Muscle layer of colon (tissue), 2 donors: Measurements from ENCODE around the gene NUP93.
A peak's percentile ranks its signal among the peaks of the same experiment; 100 is the strongest.

Experiments used
- H3K27ac ChIP-seq: one replicate; pipeline ENCODE4 v1.7.0; 2013; ENCODE audit warnings: low read depth, mild to moderate bottlenecking, low read length, moderate library complexity
- H3K27me3 ChIP-seq, 2 donors: one replicate each; pipeline ENCODE4 v1.7.0; 2013; ENCODE audit warnings: low read length in 2 of 2, mild to moderate bottlenecking in 2 of 2; ENCODE audit not compliant: insufficient read depth in 2 of 2, control insufficient read depth in 1 of 2
- H3K36me3 ChIP-seq: one replicate; pipeline ENCODE4 v1.7.0; 2013; ENCODE audit warnings: mild to moderate bottlenecking, low read length; ENCODE audit not compliant: insufficient read depth
- H3K4me1 ChIP-seq: one replicate; pipeline ENCODE4 v1.7.0; 2013; ENCODE audit warnings: mild to moderate bottlenecking, low read length; ENCODE audit not compliant: insufficient read depth
- H3K4me3 ChIP-seq, 2 donors: one replicate each; pipeline ENCODE4 v1.7.0; 2013; ENCODE audit warnings: low read length in 2 of 2, low read depth in 1 of 2, mild to moderate bottlenecking in 1 of 2, moderate library complexity in 1 of 2
- H3K9ac ChIP-seq: one replicate; pipeline ENCODE4 v1.7.0; 2013; ENCODE audit warnings: low read length
- H3K9me3 ChIP-seq: one replicate; pipeline ENCODE4 v1.7.0; 2013; ENCODE audit warnings: mild to moderate bottlenecking, low read length
- donor health status: abdominal sarcoma.
- donor health status: Adenocarcinoma of cecum.

The NUP93 gene

GRCh38 chr16:56856876-56857447 is 127.0 kb downstream of the NUP93 start:
- no peaks in the 10 kb centered on the region for H3K9me3 ChIP-seq
- no peak overlapping the region for H3K27ac ChIP-seq
- no peaks in the 10 kb centered on the region for H3K36me3 ChIP-seq
- H3K4me3 ChIP-seq, result no peak overlapping the region
- H3K27me3 ChIP-seq, result no peaks in the 10 kb centered on the region
- no peaks in the 10 kb centered on the region for H3K4me1 ChIP-seq
- H3K9ac ChIP-seq, result no peak overlapping the region

GRCh38 chr16:56858374-56858773 is 128.4 kb downstream of the NUP93 start:
- Histone ChIP-seq H3K4me1 (no peaks in the 10 kb centered on the region), H3K4me3 (no peak overlapping the region), H3K9ac (no peak overlapping the region), H3K27me3 (no peaks in the 10 kb centered on the region), H3K36me3 (no peaks in the 10 kb centered on the region), H3K27ac (no peak overlapping the region), H3K9me3 (no peaks in the 10 kb centered on the region)

- H3K36me3 ChIP-seq, result no peaks in the 10 kb centered on the region
- H3K4me3 ChIP-seq, result no peak overlapping the region
- no peaks in the 10 kb centered on the region for H3K27me3 ChIP-seq
- no peak overlapping the region for H3K9ac ChIP-seq
- H3K9me3 ChIP-seq, result no peaks in the 10 kb centered on the region
- H3K27ac ChIP-seq, result no peak overlapping the region
- H3K4me1 ChIP-seq, result no peaks in the 10 kb centered on the region
Measured at GRCh38 chr16:56859636-56860035, 129.7 kb downstream of the NUP93 start.

- Histone ChIP-seq H3K36me3 (no peaks in the 10 kb centered on the region), H3K27ac (no peak overlapping the region), H3K4me1 (no peaks in the 10 kb centered on the region), H3K4me3 (no peak overlapping the region), H3K27me3 (no peaks in the 10 kb centered on the region), H3K9me3 (no peaks in the 10 kb centered on the region), H3K9ac (no peak overlapping the region)
Measured at GRCh38 chr16:56860226-56861020, 130.5 kb downstream of the NUP93 start.

- no peaks in the 10 kb centered on the region for H3K9me3 ChIP-seq
- H3K4me3 ChIP-seq, result no peak overlapping the region
- H3K4me1 ChIP-seq, result no peaks in the 10 kb centered on the region
- no peaks in the 10 kb centered on the region for H3K27me3 ChIP-seq
- no peaks in the 10 kb centered on the region for H3K36me3 ChIP-seq
- no peak overlapping the region for H3K27ac ChIP-seq
- H3K9ac ChIP-seq, result no peak overlapping the region
Measured at GRCh38 chr16:56861092-56861610, 131.2 kb downstream of the NUP93 start.

GRCh38 chr16:56861756-56862155 is 131.8 kb downstream of the NUP93 start:
- H3K27me3 ChIP-seq, result no peaks in the 10 kb centered on the region
- H3K27ac ChIP-seq, result no peak overlapping the region
- H3K9ac ChIP-seq, result no peak overlapping the region
- no peaks in the 10 kb centered on the region for H3K36me3 ChIP-seq
- no peak overlapping the region for H3K4me3 ChIP-seq
- H3K4me1 ChIP-seq, result no peaks in the 10 kb centered on the region
- H3K9me3 ChIP-seq, result no peaks in the 10 kb centered on the region

- Histone ChIP-seq H3K4me3 (no peak overlapping the region), H3K9me3 (no peaks in the 10 kb centered on the region), H3K27ac (no peak overlapping the region), H3K36me3 (no peaks in the 10 kb centered on the region), H3K4me1 (peaks cover 7% of the 10 kb centered on the region), H3K9ac (no peak overlapping the region), H3K27me3 (no peaks in the 10 kb centered on the region)
Measured at GRCh38 chr16:56862776-56863175, 132.8 kb downstream of the NUP93 start.

GRCh38 chr16:56864960-56865359 is 135.0 kb downstream of the NUP93 start, which contains the start of gene SLC12A3:
SLC12A3 (plus strand) TSS chr16:56865207; CDS start chr16:56865236, 29 bp downstream.
- H3K4me3 ChIP-seq, result no peak within 1 kb of the TSS
- no peak within 1 kb of the TSS for H3K9ac ChIP-seq
- no peaks in the 10 kb centered on the region for H3K36me3 ChIP-seq
- no peaks in the 10 kb centered on the region for H3K27me3 ChIP-seq
- H3K27ac ChIP-seq, result no peak within 1 kb of the TSS
- H3K4me1 ChIP-seq, result peaks cover 7% of the 10 kb centered on the region
- H3K9me3 ChIP-seq, result no peaks in the 10 kb centered on the region

GRCh38 chr16:56865394-56866062 is 135.6 kb downstream of the NUP93 start:
- H3K9ac ChIP-seq, result no peak overlapping the region
- no peaks in the 10 kb centered on the region for H3K27me3 ChIP-seq
- H3K9me3 ChIP-seq, result no peaks in the 10 kb centered on the region
- no peak overlapping the region for H3K4me3 ChIP-seq
- peaks cover 7% of the 10 kb centered on the region for H3K4me1 ChIP-seq
- no peak overlapping the region for H3K27ac ChIP-seq
- no peaks in the 10 kb centered on the region for H3K36me3 ChIP-seq

GRCh38 chr16:56866955-56867830 is 137.3 kb downstream of the NUP93 start:
- no peaks in the 10 kb centered on the region for H3K27me3 ChIP-seq
- H3K9me3 ChIP-seq, result no peaks in the 10 kb centered on the region
- H3K4me1 ChIP-seq, result peaks cover 7% of the 10 kb centered on the region
- no peak overlapping the region for H3K27ac ChIP-seq
- peak overlapping the region; percentile 15 for H3K9ac ChIP-seq
- no peak overlapping the region for H3K4me3 ChIP-seq
- H3K36me3 ChIP-seq, result no peaks in the 10 kb centered on the region

GRCh38 chr16:56868175-56868574 is 138.2 kb downstream of the NUP93 start:
- Histone ChIP-seq H3K4me3 (no peak overlapping the region), H3K9me3 (no peaks in the 10 kb centered on the region), H3K36me3 (no peaks in the 10 kb centered on the region)

More at GRCh38 chr16:56868175-56868574, 138.2 kb downstream of the NUP93 start:
- Histone ChIP-seq H3K4me1 (peaks cover 7% of the 10 kb centered on the region), H3K27ac (no peak overlapping the region), H3K27me3 (no peaks in the 10 kb centered on the region), H3K9ac (no peak overlapping the region)
